Esophagus muscularis mucosa (tissue), 3 donors: ENCODE results near the gene CPED1.

ENCODE experiments used
- POLR2A ChIP-seq: fragments of 450-650 bp; IDR thresholded peaks from one replicate; pipeline ENCODE4 v1.6.1; 2017; ENCODE audit warnings: antibody characterized with exemption, moderate library complexity, mild to moderate bottlenecking, low read depth
- POLR2AphosphoS5 ChIP-seq, 2 donors: sonication (generic); formaldehyde crosslinking; IDR thresholded peaks; one replicate each; pipeline ENCODE4 v1.6.1; 2017; ENCODE audit warnings: antibody characterized with exemption in 2 of 2
- TF ChIP-seq, protein P1 (sequence below), 3 experiments: fragments of 200-600 bp in 2 of 3; fragments of 450-650 bp in 1 of 3; sonication (generic) in 2 of 3; IDR thresholded peaks; one replicate each; pipeline ENCODE4 v1.5.1; 2017 to 2019; ENCODE audit warnings: antibody characterized with exemption in 3 of 3, mild to moderate bottlenecking in 2 of 3, moderate library complexity in 1 of 3

DNA sequence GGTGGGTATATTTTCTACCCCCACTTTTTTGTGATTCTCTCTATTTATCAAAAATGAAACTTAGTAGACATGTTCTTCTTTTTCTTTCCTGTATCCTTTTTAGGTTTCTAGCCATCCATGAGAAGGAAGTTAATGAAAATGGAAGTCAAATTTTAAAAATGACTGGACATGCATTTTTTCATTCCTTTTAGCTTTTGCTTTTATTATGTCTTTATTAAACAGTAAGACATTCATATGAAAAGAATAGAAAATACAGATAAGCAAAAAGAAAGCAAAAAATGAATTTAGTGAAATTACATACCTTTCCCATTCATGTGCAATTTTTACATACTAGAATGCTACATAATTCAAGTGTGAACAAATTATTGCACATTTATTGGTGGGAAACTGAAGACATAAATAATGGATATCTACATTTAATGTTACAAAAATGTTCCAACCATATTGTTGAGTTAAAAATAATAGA lies 88.7 kb downstream of the CPED1 start:
- TF ChIP-seq, protein P1, sequence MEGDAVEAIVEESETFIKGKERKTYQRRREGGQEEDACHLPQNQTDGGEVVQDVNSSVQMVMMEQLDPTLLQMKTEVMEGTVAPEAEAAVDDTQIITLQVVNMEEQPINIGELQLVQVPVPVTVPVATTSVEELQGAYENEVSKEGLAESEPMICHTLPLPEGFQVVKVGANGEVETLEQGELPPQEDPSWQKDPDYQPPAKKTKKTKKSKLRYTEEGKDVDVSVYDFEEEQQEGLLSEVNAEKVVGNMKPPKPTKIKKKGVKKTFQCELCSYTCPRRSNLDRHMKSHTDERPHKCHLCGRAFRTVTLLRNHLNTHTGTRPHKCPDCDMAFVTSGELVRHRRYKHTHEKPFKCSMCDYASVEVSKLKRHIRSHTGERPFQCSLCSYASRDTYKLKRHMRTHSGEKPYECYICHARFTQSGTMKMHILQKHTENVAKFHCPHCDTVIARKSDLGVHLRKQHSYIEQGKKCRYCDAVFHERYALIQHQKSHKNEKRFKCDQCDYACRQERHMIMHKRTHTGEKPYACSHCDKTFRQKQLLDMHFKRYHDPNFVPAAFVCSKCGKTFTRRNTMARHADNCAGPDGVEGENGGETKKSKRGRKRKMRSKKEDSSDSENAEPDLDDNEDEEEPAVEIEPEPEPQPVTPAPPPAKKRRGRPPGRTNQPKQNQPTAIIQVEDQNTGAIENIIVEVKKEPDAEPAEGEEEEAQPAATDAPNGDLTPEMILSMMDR (IDR thresholded peaks at IDR 0.05), result no peak
- TF ChIP-seq POLR2A, result no peak
- no peak for TF ChIP-seq POLR2AphosphoS5 (IDR thresholded peaks at IDR 0.05)
